GM18951 (cell line): ENCODE data around the gene LRRC7.

Experiments used
- POLR2A ChIP-seq: IDR thresholded peaks from 4 replicates; pipeline ENCODE4 v1.6.1; 2011; ENCODE audit warnings: mild to moderate bottlenecking; ENCODE audit not compliant: insufficient read length, insufficient read depth; ENCODE audit errors: extremely low read depth
- in situ Hi-C: fragments of 300-500 bp; cut with MboI; formaldehyde crosslinking; loops from one replicate; pipeline ENCODE4 v1.12.0; 2022; ENCODE audit warnings: low sequenced_read_pairs, mixed read lengths, inconsistent platforms; ENCODE audit not compliant: unreplicated experiment

LRRC7 gene

GRCh38 chr1:69777423-69777822 is 209.7 kb downstream of the LRRC7 start:
- no peak for TF ChIP-seq POLR2A
- in situ Hi-C loops, result no loop called here

- TF ChIP-seq POLR2A, result no peak
- in situ Hi-C loops, result no loop called here
Observed at GRCh38 chr1:69777971-69778370, 210.2 kb downstream of the LRRC7 start.

GRCh38 chr1:69787151-69787550 is 219.4 kb downstream of the LRRC7 start:
- in situ Hi-C loops, result no loop called here
- no peak for TF ChIP-seq POLR2A

GRCh38 chr1:69791311-69791710 is 223.6 kb downstream of the LRRC7 start:
- in situ Hi-C loops, result no loop called here

GRCh38 chr1:69794831-69795230 is 227.1 kb downstream of the LRRC7 start:
- TF ChIP-seq POLR2A, result no peak
- in situ Hi-C loops, result no loop called here

More at GRCh38 chr1:69791311-69791710, 223.6 kb downstream of the LRRC7 start:
- no peak for TF ChIP-seq POLR2A

- in situ Hi-C loops, result no loop called here
- TF ChIP-seq POLR2A, result no peak
Observed at GRCh38 chr1:69814926-69815325, 247.2 kb downstream of the LRRC7 start.

GRCh38 chr1:69824932-69825331 is 257.2 kb downstream of the LRRC7 start:
- in situ Hi-C loops, result no loop called here

GRCh38 chr1:69827732-69828131 is 260.0 kb downstream of the LRRC7 start:
- in situ Hi-C loops, result no loop called here
- TF ChIP-seq POLR2A, result no peak

More at GRCh38 chr1:69824932-69825331, 257.2 kb downstream of the LRRC7 start:
- no peak for TF ChIP-seq POLR2A

GRCh38 chr1:69833536-69833935 is 265.8 kb downstream of the LRRC7 start:
- no peak for TF ChIP-seq POLR2A
- in situ Hi-C loops, result no loop called here

- in situ Hi-C loops, result no loop called here
Observed at GRCh38 chr1:69834336-69834735, 266.6 kb downstream of the LRRC7 start.

GRCh38 chr1:69835955-69836354 is 268.2 kb downstream of the LRRC7 start:
- in situ Hi-C loops, result no loop called here
- no peak for TF ChIP-seq POLR2A

More at GRCh38 chr1:69834336-69834735, 266.6 kb downstream of the LRRC7 start:
- TF ChIP-seq POLR2A, result no peak

GRCh38 chr1:69836971-69837636 is 269.4 kb downstream of the LRRC7 start:
- no peak for TF ChIP-seq POLR2A

GRCh38 chr1:69842326-69842725 is 274.6 kb downstream of the LRRC7 start:
- in situ Hi-C loops, result no loop called here
- no peak for TF ChIP-seq POLR2A

More at GRCh38 chr1:69836971-69837636, 269.4 kb downstream of the LRRC7 start:
- in situ Hi-C loops, result no loop called here

- no peak for TF ChIP-seq POLR2A
- in situ Hi-C loops, result no loop called here
Observed at GRCh38 chr1:69845655-69846054, 277.9 kb downstream of the LRRC7 start.
